Neural crest cell (in vitro differentiated cells): ENCODE measurements around the gene THEM5. TPM values are rescaled to one million over a fixed set of nuclear protein-coding genes. Genes with fewer than 3 reads are reported as not detected.

ENCODE experiments used
- DNase-seq: peaks from one replicate; pipeline ENCODE4 v3.0.0; 2021; ENCODE audit warnings: low read depth, mixed read lengths, low spot score
- H3K27ac Mint-ChIP-seq: one replicate; pipeline ENCODE4 v1.8.0; 2021; ENCODE audit warnings: mild to moderate bottlenecking, mixed read lengths; ENCODE audit not compliant: unreplicated experiment
- H3K27me3 Mint-ChIP-seq: 2 replicates; pipeline ENCODE4 v1.8.0; 2021; ENCODE audit warnings: low read depth, mild to moderate bottlenecking, mixed read lengths
- H3K36me3 Mint-ChIP-seq: 2 replicates; pipeline ENCODE4 v1.8.0; 2021; ENCODE audit warnings: low read depth, mild to moderate bottlenecking, mixed read lengths
- H3K4me1 Mint-ChIP-seq: 2 replicates; pipeline ENCODE4 v1.8.0; 2021; ENCODE audit warnings: mixed read lengths
- H3K4me3 Mint-ChIP-seq: one replicate; pipeline ENCODE4 v1.8.0; 2021; ENCODE audit warnings: mild to moderate bottlenecking, mixed read lengths
- H3K9me3 Mint-ChIP-seq: 2 replicates; pipeline ENCODE4 v1.8.0; 2021; ENCODE audit warnings: mixed read lengths
- CTCF ChIP-seq: fragments of 200-600 bp; sonication (generic); conservative IDR thresholded peaks from 2 replicates; pipeline ENCODE4 v1.5.0; 2021; ENCODE audit warnings: antibody characterized with exemption, mild to moderate bottlenecking
- total RNA-seq: library from RNA; stranded (reverse); gene quantifications from 2 replicates; pipeline ENCODE4 v1.2.1, GENCODE V29; 2021

THEM5 gene
- total RNA-seq, 1 donor from 2014 or later: not detected

- H3K27me3 Mint-ChIP-seq: peaks cover 26% of the 10 kb centered on the region
- H3K9me3 Mint-ChIP-seq: no peaks in the 10 kb centered on the region
- no peak for DNase-seq
- no peak within 1 kb of the TSS for H3K27ac Mint-ChIP-seq
- peaks cover 10% of the 10 kb centered on the region for H3K4me1 Mint-ChIP-seq
- H3K4me3 Mint-ChIP-seq: no peak within 1 kb of the TSS
- no peaks in the 10 kb centered on the region for H3K36me3 Mint-ChIP-seq
- TF ChIP-seq CTCF: no peak
Observed at GRCh38 chr1:151805066-151805820, 48.3 kb downstream of the THEM5 start, which contains the start of gene LINGO4. LINGO4 (minus strand) TSS chr1:151805419; CDS start chr1:151802704, 2,715 bp downstream.

DNA sequence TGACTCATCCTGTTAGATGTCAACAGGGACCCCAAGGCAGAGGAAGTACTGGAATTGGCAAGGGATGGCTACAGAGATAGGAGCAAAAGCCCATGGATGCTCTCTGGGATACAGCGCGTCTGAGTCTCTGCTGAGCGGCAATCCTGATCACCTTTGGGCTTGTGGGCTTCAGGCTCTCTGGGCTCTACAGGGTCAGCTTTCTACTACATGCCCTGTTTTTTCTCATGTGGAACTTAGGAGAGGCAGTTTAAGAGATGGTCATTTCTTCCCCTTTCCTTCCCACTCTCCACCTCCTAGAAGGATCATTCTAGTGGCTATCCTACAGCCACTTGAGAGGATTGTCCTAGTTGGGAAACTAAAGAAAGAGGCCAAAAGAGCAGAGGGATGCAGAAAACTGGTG, 49.6 kb downstream of the THEM5 start:
- TF ChIP-seq CTCF: no peak
- no peak for DNase-seq
- H3K4me3 Mint-ChIP-seq: no peak overlapping the region
- H3K9me3 Mint-ChIP-seq: no peaks in the 10 kb centered on the region
- peaks cover 4% of the 10 kb centered on the region for H3K4me1 Mint-ChIP-seq
- no peaks in the 10 kb centered on the region for H3K36me3 Mint-ChIP-seq
- peaks cover 35% of the 10 kb centered on the region for H3K27me3 Mint-ChIP-seq
- no peak overlapping the region for H3K27ac Mint-ChIP-seq

DNA sequence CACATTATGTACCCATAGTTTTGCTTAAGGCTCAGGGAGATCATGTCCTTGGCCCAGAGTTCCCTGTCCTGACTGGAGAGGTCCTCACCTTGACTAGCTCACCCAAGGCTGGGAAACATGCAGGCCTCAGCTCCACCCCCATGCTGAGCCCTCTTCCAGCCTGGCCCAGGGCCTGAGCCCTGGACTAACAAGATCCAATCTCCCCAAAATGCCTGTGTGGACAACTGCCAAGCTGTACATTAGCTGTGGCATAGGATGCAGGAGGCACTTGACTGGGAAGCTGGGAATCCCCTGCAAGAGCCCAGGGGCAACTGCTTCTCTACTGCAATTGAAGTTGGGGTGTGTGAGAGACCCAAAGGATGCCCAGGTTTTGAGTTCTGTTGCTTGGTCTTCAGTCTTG, 50.3 kb downstream of the THEM5 start:
- H3K27ac Mint-ChIP-seq: no peak overlapping the region
- H3K36me3 Mint-ChIP-seq: no peaks in the 10 kb centered on the region
- H3K4me3 Mint-ChIP-seq: no peak overlapping the region
- peaks cover 38% of the 10 kb centered on the region for H3K27me3 Mint-ChIP-seq
- H3K4me1 Mint-ChIP-seq: peaks cover 4% of the 10 kb centered on the region
- no peak for DNase-seq
- TF ChIP-seq CTCF: no peak
- no peaks in the 10 kb centered on the region for H3K9me3 Mint-ChIP-seq

GRCh38 chr1:151802372-151802771, 51.1 kb downstream of the THEM5 start:
- TF ChIP-seq CTCF: no peak
- no peak for DNase-seq
- peaks cover 33% of the 10 kb centered on the region for H3K27me3 Mint-ChIP-seq
- no peak overlapping the region for H3K27ac Mint-ChIP-seq
- peaks cover 4% of the 10 kb centered on the region for H3K4me1 Mint-ChIP-seq
- H3K4me3 Mint-ChIP-seq: no peak overlapping the region
- H3K9me3 Mint-ChIP-seq: no peaks in the 10 kb centered on the region
- no peaks in the 10 kb centered on the region for H3K36me3 Mint-ChIP-seq

DNA sequence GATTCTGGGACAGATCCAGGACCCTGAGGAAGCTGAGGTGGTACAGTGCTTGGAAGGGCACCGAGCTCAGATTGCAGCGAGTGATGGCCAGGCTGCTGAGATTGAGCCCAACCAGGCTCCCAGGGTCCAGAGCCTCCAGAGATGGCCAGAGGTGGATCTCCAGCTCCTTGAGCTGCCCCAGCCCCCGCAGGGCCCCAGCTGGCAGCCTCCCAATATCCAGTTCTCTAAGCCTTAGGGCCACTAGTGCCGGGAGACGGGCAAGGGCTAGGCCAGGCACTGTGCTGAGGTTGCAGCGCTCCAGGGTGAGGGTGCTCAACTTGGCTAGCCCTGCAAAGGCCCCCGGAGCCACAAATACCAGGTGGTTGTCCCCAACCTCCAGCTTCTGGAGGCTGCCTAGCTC, 51.7 kb downstream of the THEM5 start:
- no peaks in the 10 kb centered on the region for H3K36me3 Mint-ChIP-seq
- no peak for DNase-seq
- H3K4me3 Mint-ChIP-seq: no peak overlapping the region
- peaks cover 32% of the 10 kb centered on the region for H3K27me3 Mint-ChIP-seq
- TF ChIP-seq CTCF: no peak
- H3K27ac Mint-ChIP-seq: no peak overlapping the region
- H3K4me1 Mint-ChIP-seq: peaks cover 4% of the 10 kb centered on the region
- no peaks in the 10 kb centered on the region for H3K9me3 Mint-ChIP-seq
